IPS-20b (cell line): ENCODE measurements around the gene COX10.

Experiments
- H3K27ac ChIP-seq: one replicate; pipeline ENCODE4 v1.5.1; 2013; ENCODE audit warnings: low read length
- H3K27me3 ChIP-seq: 2 replicates; pipeline ENCODE4 v1.6.1; 2013; ENCODE audit warnings: mild to moderate bottlenecking, low read length, inconsistent platforms; ENCODE audit not compliant: insufficient read depth
- H3K36me3 ChIP-seq: 2 replicates; pipeline ENCODE4 v1.6.1; 2013; ENCODE audit warnings: low read depth, mild to moderate bottlenecking, inconsistent platforms, low read length, moderate library complexity; ENCODE audit not compliant: insufficient read depth
- H3K4me1 ChIP-seq: 2 replicates; pipeline ENCODE4 v1.6.1; 2013; ENCODE audit warnings: mild to moderate bottlenecking, control low read depth, inconsistent platforms, low read length, moderate library complexity; ENCODE audit not compliant: insufficient read depth
- H3K4me3 ChIP-seq: 2 replicates; pipeline ENCODE4 v1.5.1; 2013; ENCODE audit warnings: mild to moderate bottlenecking, low read length, inconsistent platforms
- H3K9ac ChIP-seq: 2 replicates; pipeline ENCODE4 v1.6.1; 2013; ENCODE audit warnings: low read depth, mild to moderate bottlenecking, inconsistent platforms, low read length, moderate library complexity
- H3K9me3 ChIP-seq: 2 replicates; pipeline ENCODE4 v1.6.1; 2013; ENCODE audit warnings: mild to moderate bottlenecking, low read depth, low read length, inconsistent platforms; ENCODE audit not compliant: insufficient read depth

Gene COX10

GRCh38 chr17:14103836-14104235 lies 34.5 kb downstream of the COX10 start:
- no peak overlapping the region for H3K4me3 ChIP-seq
- no peaks in the 10 kb centered on the region for H3K27me3 ChIP-seq
- H3K9ac ChIP-seq = no peak overlapping the region
- no peaks in the 10 kb centered on the region for H3K4me1 ChIP-seq
- H3K27ac ChIP-seq = no peak overlapping the region
- no peaks in the 10 kb centered on the region for H3K36me3 ChIP-seq
- no peaks in the 10 kb centered on the region for H3K9me3 ChIP-seq

GRCh38 chr17:14104734-14105133 lies 35.4 kb downstream of the COX10 start:
- H3K27ac ChIP-seq = no peak overlapping the region
- H3K27me3 ChIP-seq = no peaks in the 10 kb centered on the region
- no peak overlapping the region for H3K4me3 ChIP-seq
- H3K4me1 ChIP-seq = no peaks in the 10 kb centered on the region
- no peak overlapping the region for H3K9ac ChIP-seq
- H3K9me3 ChIP-seq = no peaks in the 10 kb centered on the region
- no peaks in the 10 kb centered on the region for H3K36me3 ChIP-seq

GRCh38 chr17:14107889-14108288 lies 38.6 kb downstream of the COX10 start:
- Histone ChIP-seq H3K4me1 (no peaks in the 10 kb centered on the region; the same call in none of the 2 replicates), H3K9ac (no peak overlapping the region), H3K9me3 (no peaks in the 10 kb centered on the region), H3K36me3 (no peaks in the 10 kb centered on the region), H3K27me3 (no peaks in the 10 kb centered on the region), H3K4me3 (no peak overlapping the region), H3K27ac (no peak overlapping the region)

GRCh38 chr17:14112407-14112806 lies 43.1 kb downstream of the COX10 start:
- Histone ChIP-seq H3K4me1 (no peaks in the 10 kb centered on the region; the same call in none of the 2 replicates), H3K9ac (no peak overlapping the region), H3K9me3 (no peaks in the 10 kb centered on the region), H3K27me3 (no peaks in the 10 kb centered on the region), H3K27ac (no peak overlapping the region), H3K36me3 (no peaks in the 10 kb centered on the region), H3K4me3 (no peak overlapping the region)

- H3K4me3 ChIP-seq = no peak overlapping the region
- H3K27me3 ChIP-seq = no peaks in the 10 kb centered on the region
- H3K9ac ChIP-seq = no peak overlapping the region
- no peaks in the 10 kb centered on the region for H3K9me3 ChIP-seq
- H3K27ac ChIP-seq = no peak overlapping the region
- no peaks in the 10 kb centered on the region; the same call in none of the 2 replicates for H3K4me1 ChIP-seq
- no peaks in the 10 kb centered on the region for H3K36me3 ChIP-seq
Observed at GRCh38 chr17:14113137-14113536, 43.8 kb downstream of the COX10 start.

GRCh38 chr17:14116263-14117024 lies 47.1 kb downstream of the COX10 start:
- H3K27me3 ChIP-seq = no peaks in the 10 kb centered on the region
- H3K9me3 ChIP-seq = no peaks in the 10 kb centered on the region
- H3K9ac ChIP-seq = no peak overlapping the region
- H3K27ac ChIP-seq = no peak overlapping the region
- H3K4me1 ChIP-seq = no peaks in the 10 kb centered on the region; the same call in 1 of the 2 replicates
- no peak overlapping the region for H3K4me3 ChIP-seq
- H3K36me3 ChIP-seq = no peaks in the 10 kb centered on the region

GRCh38 chr17:14118951-14119350 lies 49.6 kb downstream of the COX10 start:
- Histone ChIP-seq H3K9me3 (no peaks in the 10 kb centered on the region), H3K27ac (no peak overlapping the region), H3K9ac (no peak overlapping the region), H3K4me3 (no peak overlapping the region), H3K4me1 (no peaks in the 10 kb centered on the region), H3K36me3 (no peaks in the 10 kb centered on the region), H3K27me3 (no peaks in the 10 kb centered on the region)

- Histone ChIP-seq H3K36me3 (no peaks in the 10 kb centered on the region), H3K27me3 (no peaks in the 10 kb centered on the region), H3K4me1 (no peaks in the 10 kb centered on the region; the same call in 1 of the 2 replicates), H3K9me3 (no peaks in the 10 kb centered on the region), H3K27ac (no peak overlapping the region), H3K9ac (no peak overlapping the region), H3K4me3 (no peak overlapping the region)
Observed at GRCh38 chr17:14119546-14119945, 50.2 kb downstream of the COX10 start.

GRCh38 chr17:14121952-14122351 lies 52.6 kb downstream of the COX10 start:
- H3K9me3 ChIP-seq = no peaks in the 10 kb centered on the region
- no peaks in the 10 kb centered on the region for H3K36me3 ChIP-seq
- H3K4me1 ChIP-seq = peaks cover 13% of the 10 kb centered on the region
- no peak overlapping the region for H3K27ac ChIP-seq
- no peak overlapping the region for H3K9ac ChIP-seq
- H3K4me3 ChIP-seq = no peak overlapping the region
- no peaks in the 10 kb centered on the region for H3K27me3 ChIP-seq

- Histone ChIP-seq H3K36me3 (no peaks in the 10 kb centered on the region), H3K4me3 (no peak overlapping the region), H3K9ac (no peak overlapping the region), H3K27me3 (no peaks in the 10 kb centered on the region), H3K4me1 (peaks cover 13% of the 10 kb centered on the region), H3K27ac (no peak overlapping the region), H3K9me3 (no peaks in the 10 kb centered on the region)
Observed at GRCh38 chr17:14123619-14124278, 54.4 kb downstream of the COX10 start.

GRCh38 chr17:14124854-14125253 lies 55.5 kb downstream of the COX10 start:
- H3K36me3 ChIP-seq = no peaks in the 10 kb centered on the region
- H3K27me3 ChIP-seq = no peaks in the 10 kb centered on the region
- no peak overlapping the region for H3K4me3 ChIP-seq
- no peak overlapping the region for H3K9ac ChIP-seq
- H3K9me3 ChIP-seq = no peaks in the 10 kb centered on the region
- no peak overlapping the region for H3K27ac ChIP-seq
- H3K4me1 ChIP-seq = peaks cover 18% of the 10 kb centered on the region

- Histone ChIP-seq H3K36me3 (no peaks in the 10 kb centered on the region), H3K4me1 (peaks cover 25% of the 10 kb centered on the region), H3K27me3 (no peaks in the 10 kb centered on the region), H3K27ac (no peak overlapping the region), H3K9ac (no peak overlapping the region), H3K4me3 (no peak overlapping the region), H3K9me3 (no peaks in the 10 kb centered on the region)
Observed at GRCh38 chr17:14125518-14126137, 56.3 kb downstream of the COX10 start.
